Stomach (tissue), 9 donors: ENCODE results near the gene DHRSX. TPM values are rescaled to one million over a fixed set of nuclear protein-coding genes. Genes with fewer than 3 reads are reported as not detected.
"Not testable (repeated sequence)": the region's sequence is repeated elsewhere in the genome, so short reads cannot be mapped to it uniquely, and the experiment has no call there.

ENCODE experiments used
- DNase-seq, 2 donors: peaks; one replicate each; pipeline versions ENCODE4 v3.0.0 to v3.0.0-alpha.2; 2013 to 2019
- H3K27ac ChIP-seq, 5 donors: fragments of 200-600 bp in 4 of 5; sonication (generic) in 4 of 5; one replicate each; pipeline ENCODE4 v1.5.1; 2013 to 2019; ENCODE audit warnings: mild to moderate bottlenecking in 1 of 5, moderate library complexity in 1 of 5
- H3K27me3 ChIP-seq, 3 donors: fragments of 200-600 bp; sonication (generic); one replicate each; pipeline ENCODE4 v1.5.1; 2017 to 2019; ENCODE audit warnings: mixed run types in 1 of 3
- H3K36me3 ChIP-seq, 4 donors: fragments of 200-600 bp; sonication (generic); 1 replicate in 3 of 4; 2 replicates in 1 of 4; pipeline ENCODE4 v1.5.1; 2016 to 2019
- H3K4me1 ChIP-seq, 4 donors: fragments of 200-600 bp; sonication (generic); one replicate each; pipeline ENCODE4 v1.5.1; 2016 to 2019
- H3K4me3 ChIP-seq, 4 donors: fragments of 200-600 bp; sonication (generic) in 3 of 4; one replicate each; pipeline ENCODE4 v1.5.1; 2016 to 2019; ENCODE audit warnings: mild to moderate bottlenecking in 1 of 4
- H3K9me3 ChIP-seq, 4 donors: fragments of 200-600 bp; sonication (generic); one replicate each; pipeline ENCODE4 v1.5.1; 2016 to 2019
- EP300 ChIP-seq: sonication (generic); formaldehyde crosslinking; IDR thresholded peaks from one replicate; pipeline ENCODE4 v1.6.1; 2017; ENCODE audit warnings: antibody characterized with exemption
- POLR2A ChIP-seq, 4 donors: fragments of 450-650 bp; IDR thresholded peaks; one replicate each; pipeline ENCODE4 v1.6.1; 2016; ENCODE audit warnings: antibody characterized with exemption in 4 of 4, control low read depth in 2 of 4, mild to moderate bottlenecking in 1 of 4, moderate library complexity in 1 of 4
- POLR2AphosphoS5 ChIP-seq, 3 donors: sonication (generic); formaldehyde crosslinking; IDR thresholded peaks; one replicate each; pipeline ENCODE4 v1.6.1; 2016; ENCODE audit warnings: antibody characterized with exemption in 3 of 3
- WGBS, 5 donors: extraction: QIAGEN DNeasy Blood & Tissue Kit in 3 of 5; methylation state at CpG; one replicate each; pipeline versions ENCODE4 v1.1.5 to v1.1.7; 2013 to 2018; 5-methylcytosine and 5-hydroxymethylcytosine counted together
- intact Hi-C: fragments of 100-400 bp; cut with DNase I; formaldehyde crosslinking; loops from one replicate; pipeline ENCODE4 v1.15.1; 2023; ENCODE audit warnings: low total_unique reads
- polyA plus RNA-seq, 3 donors: library from polyadenylated mRNA; stranded (reverse); fragments of 200-250 nt; gene quantifications; one replicate each; pipeline ENCODE4 v1.2.3, GENCODE V29; 2013
- total RNA-seq, 5 donors: library from RNA; depleted of rRNA; stranded (reverse); fragments of >200 nt; gene quantifications; one replicate each; pipeline versions ENCODE4 v1.1.0 to v1.2.3, GENCODE V29; 2014 to 2016
- TF ChIP-seq, protein P1 (sequence below), 7 experiments: fragments of 450-650 bp in 4 of 7; fragments of 200-600 bp in 3 of 7; sonication (generic) in 3 of 7; IDR thresholded peaks; one replicate each; pipeline ENCODE4 v1.5.1; 2016 to 2019; ENCODE audit warnings: antibody characterized with exemption in 7 of 7, control low read depth in 2 of 7, mild to moderate bottlenecking in 1 of 7
- donor health status: healthy with polysubstance abuse.
- donor health status: Bipolar disorder and iron deficiency.
- donor health status: healthy.

Gene DHRSX
- total and polyA plus RNA-seq, 8 donors, result 11.2 to 69.4 (median 21.1) TPM

GRCh38 chrX:2473064-2473463, 27.7 kb downstream of the DHRSX start:
- DNase-seq, result peak in 1 of 2 donors; percentile 39
- H3K36me3 ChIP-seq, H3K27me3 ChIP-seq, intact Hi-C loops, H3K9me3 ChIP-seq, H3K4me3 ChIP-seq: not testable (repeated sequence)
- 54 to 73% (median 58%) methylated on average over 13 to 15 of the region's 15 CpGs for WGBS, 5 donors
- peak overlapping the region in 1 of 5 donors; percentile 31 for H3K27ac ChIP-seq
- peak in 1 of 3 donors; percentile 6 for TF ChIP-seq POLR2AphosphoS5 (IDR thresholded peaks at IDR 0.05)
- H3K4me1 ChIP-seq, result peaks cover 0 to 32% (median 0%) of the 10 kb centered on the region in 4 donors

GRCh38 chrX:2471641-2472040, 29.1 kb downstream of the DHRSX start:
- H3K27me3 ChIP-seq, result no peaks in the 10 kb centered on the region
- no peak for DNase-seq
- no peaks in the 10 kb centered on the region for H3K9me3 ChIP-seq
- no peaks in the 10 kb centered on the region for H3K36me3 ChIP-seq
- peaks cover 0 to 24% (median 0%) of the 10 kb centered on the region in 4 donors for H3K4me1 ChIP-seq
- H3K27ac ChIP-seq, result no peak overlapping the region
- TF ChIP-seq EP300, result no peak
- TF ChIP-seq, protein P1, sequence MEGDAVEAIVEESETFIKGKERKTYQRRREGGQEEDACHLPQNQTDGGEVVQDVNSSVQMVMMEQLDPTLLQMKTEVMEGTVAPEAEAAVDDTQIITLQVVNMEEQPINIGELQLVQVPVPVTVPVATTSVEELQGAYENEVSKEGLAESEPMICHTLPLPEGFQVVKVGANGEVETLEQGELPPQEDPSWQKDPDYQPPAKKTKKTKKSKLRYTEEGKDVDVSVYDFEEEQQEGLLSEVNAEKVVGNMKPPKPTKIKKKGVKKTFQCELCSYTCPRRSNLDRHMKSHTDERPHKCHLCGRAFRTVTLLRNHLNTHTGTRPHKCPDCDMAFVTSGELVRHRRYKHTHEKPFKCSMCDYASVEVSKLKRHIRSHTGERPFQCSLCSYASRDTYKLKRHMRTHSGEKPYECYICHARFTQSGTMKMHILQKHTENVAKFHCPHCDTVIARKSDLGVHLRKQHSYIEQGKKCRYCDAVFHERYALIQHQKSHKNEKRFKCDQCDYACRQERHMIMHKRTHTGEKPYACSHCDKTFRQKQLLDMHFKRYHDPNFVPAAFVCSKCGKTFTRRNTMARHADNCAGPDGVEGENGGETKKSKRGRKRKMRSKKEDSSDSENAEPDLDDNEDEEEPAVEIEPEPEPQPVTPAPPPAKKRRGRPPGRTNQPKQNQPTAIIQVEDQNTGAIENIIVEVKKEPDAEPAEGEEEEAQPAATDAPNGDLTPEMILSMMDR (IDR thresholded peaks at IDR 0.05), result no peak
- no peak for TF ChIP-seq POLR2AphosphoS5 (IDR thresholded peaks at IDR 0.05)
- no peak for TF ChIP-seq POLR2A (IDR thresholded peaks at IDR 0.05)
- 88 to 92% (median 88%) methylated on average over 7 of the region's 7 CpGs for WGBS, 5 donors
- H3K4me3 ChIP-seq, result no peak overlapping the region
- intact Hi-C loops, result no loop called here

DNA sequence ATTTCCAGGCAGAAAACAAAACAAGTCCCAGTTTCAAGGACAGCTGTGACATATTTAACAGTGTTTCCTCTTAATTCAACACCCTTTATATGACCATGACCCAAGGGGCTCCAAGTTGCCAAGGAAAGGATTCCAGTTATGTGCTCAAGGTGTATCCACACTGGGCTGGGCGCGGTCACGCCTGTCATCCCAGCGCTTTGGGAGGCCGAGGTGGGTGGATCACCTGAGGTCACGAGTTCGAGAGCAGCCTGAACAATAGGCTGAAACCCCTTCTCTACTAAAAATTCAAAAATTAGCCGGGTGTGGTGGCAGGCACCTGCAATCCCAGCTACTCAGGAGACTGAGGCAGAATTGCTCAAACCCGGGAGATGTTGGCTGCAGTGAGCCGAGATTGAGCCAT, 29.6 kb downstream of the DHRSX start:
- H3K27ac ChIP-seq, H3K4me3 ChIP-seq, H3K27me3 ChIP-seq, H3K9me3 ChIP-seq, H3K36me3 ChIP-seq, intact Hi-C loops, DNase-seq: not testable (repeated sequence)
- H3K4me1 ChIP-seq, result peaks cover 0 to 24% (median 0%) of the 10 kb centered on the region in 4 donors
- 91 to 96% (median 96%) methylated on average over 10 of the region's 10 CpGs for WGBS, 5 donors

DNA sequence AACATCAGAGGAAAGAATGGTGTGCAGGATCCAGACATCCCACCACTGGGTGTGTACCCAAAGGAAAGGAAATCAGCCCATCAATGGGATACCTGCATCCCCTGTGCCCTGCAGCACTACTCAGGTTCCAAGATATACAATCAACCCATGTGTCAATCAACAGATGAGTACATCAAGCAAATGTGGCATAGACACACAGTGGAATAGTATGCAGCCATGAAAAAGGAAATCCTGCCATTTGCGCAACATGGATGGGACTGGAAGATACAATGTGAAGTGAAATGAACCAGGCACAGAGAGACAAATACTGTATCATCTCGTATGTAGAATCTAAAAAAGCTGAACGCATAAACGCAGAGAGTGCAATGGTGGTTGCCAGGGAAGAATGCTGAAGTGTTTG, 30.9 kb downstream of the DHRSX start:
- intact Hi-C loops, H3K27ac ChIP-seq: not testable (repeated sequence)
- WGBS, 5 donors, result 87 to 99% (median 90%) methylated on average over 4 of the region's 4 CpGs

GRCh38 chrX:2469196-2469685, 31.5 kb downstream of the DHRSX start:
- Histone ChIP-seq H3K4me1 (peaks cover 0 to 22% (median 0%) of the 10 kb centered on the region in 4 donors), H3K27me3 (no peaks in the 10 kb centered on the region), H3K27ac (no peak overlapping the region), H3K36me3 (no peaks in the 10 kb centered on the region), H3K4me3 (no peak overlapping the region), H3K9me3 (no peaks in the 10 kb centered on the region)
- DNase-seq, result no peak
- intact Hi-C loops, result no loop called here
- WGBS, 5 donors, result 92 to 97% (median 94%) methylated on average over 22 of the region's 22 CpGs
- no peak for TF ChIP-seq EP300
- TF ChIP-seq POLR2A (IDR thresholded peaks at IDR 0.05), result no peak
- TF ChIP-seq, protein P1 (IDR thresholded peaks at IDR 0.05), result no peak
- TF ChIP-seq POLR2AphosphoS5 (IDR thresholded peaks at IDR 0.05), result no peak

More for the DNA sequence above, 30.9 kb downstream of the DHRSX start:
- not testable (repeated sequence) for DNase-seq, H3K36me3 ChIP-seq, H3K9me3 ChIP-seq, H3K4me3 ChIP-seq, H3K27me3 ChIP-seq
- H3K4me1 ChIP-seq, result peaks cover 0 to 24% (median 0%) of the 10 kb centered on the region in 4 donors
